NCI-H2029 (cell line): ENCODE data around the gene AKAP11.

ENCODE experiments used
- DNase-seq: peaks from one replicate; lab custom pipeline; 2025; lab: John Stamatoyannopoulos, UW

AKAP11 gene

GRCh38 chr13:42275098-42275471 lies 3.1 kb downstream of the AKAP11 start:
- DNase-seq = no peak

GRCh38 chr13:42275506-42275905 lies 3.6 kb downstream of the AKAP11 start:
- DNase-seq = no peak

GRCh38 chr13:42276683-42277082 lies 4.7 kb downstream of the AKAP11 start:
- no peak for DNase-seq

GRCh38 chr13:42277618-42278276 lies 5.8 kb downstream of the AKAP11 start:
- no peak for DNase-seq

GRCh38 chr13:42279080-42279479 lies 7.1 kb downstream of the AKAP11 start:
- DNase-seq = no peak

- DNase-seq = no peak
Measured at GRCh38 chr13:42279986-42280385, 8.0 kb downstream of the AKAP11 start.

GRCh38 chr13:42280537-42280936 lies 8.6 kb downstream of the AKAP11 start:
- no peak for DNase-seq

- DNase-seq = no peak
Measured at GRCh38 chr13:42283574-42283973, 11.6 kb downstream of the AKAP11 start.

GRCh38 chr13:42284068-42284467 lies 12.1 kb downstream of the AKAP11 start:
- no peak for DNase-seq

- DNase-seq = no peak
Measured at GRCh38 chr13:42298392-42298791, 26.4 kb downstream of the AKAP11 start.

- DNase-seq = no peak
Measured at GRCh38 chr13:42305503-42305902, 33.6 kb downstream of the AKAP11 start.

GRCh38 chr13:42307461-42307860 lies 35.5 kb downstream of the AKAP11 start:
- DNase-seq = no peak

GRCh38 chr13:42312817-42313431 lies 41.0 kb downstream of the AKAP11 start:
- no peak for DNase-seq

- no peak for DNase-seq
Measured at GRCh38 chr13:42318570-42318969, 46.6 kb downstream of the AKAP11 start.

GRCh38 chr13:42320375-42320787 lies 48.4 kb downstream of the AKAP11 start:
- no peak for DNase-seq

GRCh38 chr13:42322806-42323205 lies 50.9 kb downstream of the AKAP11 start:
- no peak for DNase-seq

- DNase-seq = no peak
Measured at GRCh38 chr13:42324704-42325103, 52.8 kb downstream of the AKAP11 start.

- DNase-seq = no peak
Measured at GRCh38 chr13:42327725-42328124, 55.8 kb downstream of the AKAP11 start.

- DNase-seq = no peak
Measured at GRCh38 chr13:42328672-42329071, 56.7 kb downstream of the AKAP11 start.

- DNase-seq = no peak
Measured at GRCh38 chr13:42329239-42329638, 57.3 kb downstream of the AKAP11 start.

GRCh38 chr13:42331009-42331408 lies 59.1 kb downstream of the AKAP11 start:
- no peak for DNase-seq

- no peak for DNase-seq
Measured at GRCh38 chr13:42333613-42334328, 61.8 kb downstream of the AKAP11 start.

GRCh38 chr13:42334329-42334706 lies 62.4 kb downstream of the AKAP11 start:
- DNase-seq = no peak
